Mesothelial cell of epicardium (in vitro differentiated cells): ENCODE measurements around the gene CFAP298. TPM values are rescaled to one million over a fixed set of nuclear protein-coding genes. Genes with fewer than 3 reads are reported as not detected.
"Not testable (repeated sequence)": the region's sequence is repeated elsewhere in the genome, so short reads cannot be mapped to it uniquely, and the experiment has no call there.

Experiments used
- DNase-seq, 2 experiments: peaks; one replicate each; pipeline ENCODE4 v3.0.0; 2021; ENCODE audit warnings: low spot score in 2 of 2; ENCODE audit not compliant: unreplicated experiment in 2 of 2
- H3K27ac Mint-ChIP-seq: 2 replicates; pipeline ENCODE4 v1.8.0; 2021; ENCODE audit warnings: mixed read lengths
- H3K27me3 Mint-ChIP-seq: 2 replicates; pipeline ENCODE4 v1.8.0; 2021; ENCODE audit warnings: low read depth, mixed read lengths
- H3K36me3 Mint-ChIP-seq: 2 replicates; pipeline ENCODE4 v1.8.0; 2021; ENCODE audit warnings: mixed read lengths
- H3K4me1 Mint-ChIP-seq: 2 replicates; pipeline ENCODE4 v1.8.0; 2021; ENCODE audit warnings: mixed read lengths
- H3K4me3 Mint-ChIP-seq: 2 replicates; pipeline ENCODE4 v1.8.0; 2021; ENCODE audit warnings: mild to moderate bottlenecking, moderate library complexity, mixed read lengths
- H3K9me3 Mint-ChIP-seq: 2 replicates; pipeline ENCODE4 v1.8.0; 2021; ENCODE audit warnings: mixed read lengths
- CTCF ChIP-seq: fragments of 200-600 bp; sonication (generic); IDR thresholded peaks from one replicate; pipeline ENCODE4 v1.5.0; 2021; ENCODE audit warnings: antibody characterized with exemption; ENCODE audit not compliant: unreplicated experiment
- total RNA-seq: library from RNA; stranded (reverse); gene quantifications from 3 replicates; pipeline ENCODE4 v1.2.1, GENCODE V29; 2021

The CFAP298 gene
- total RNA-seq, 1 donor from 2014 or later, result 29.4 TPM

GRCh38 chr21:32645261-32646182 lies 33.3 kb upstream of the CFAP298 start:
- TF ChIP-seq CTCF, result no peak
- no peak for DNase-seq
- H3K27ac Mint-ChIP-seq, result no peak overlapping the region
- H3K27me3 Mint-ChIP-seq, result peaks cover 4% of the 10 kb centered on the region
- H3K4me3 Mint-ChIP-seq, result no peak overlapping the region
- peaks cover 2% of the 10 kb centered on the region for H3K4me1 Mint-ChIP-seq
- peaks cover 5% of the 10 kb centered on the region for H3K36me3 Mint-ChIP-seq
- no peaks in the 10 kb centered on the region for H3K9me3 Mint-ChIP-seq

- Mint-ChIP-seq H3K9me3 (no peaks in the 10 kb centered on the region), H3K4me3 (no peak overlapping the region), H3K27ac (no peak overlapping the region), H3K36me3 (peaks cover 9% of the 10 kb centered on the region), H3K27me3 (peaks cover 4% of the 10 kb centered on the region), H3K4me1 (peaks cover 2% of the 10 kb centered on the region)
- no peak for DNase-seq
- no peak for TF ChIP-seq CTCF
Measured at GRCh38 chr21:32641710-32642698, 29.8 kb upstream of the CFAP298 start.

GRCh38 chr21:32626621-32627196 lies 14.5 kb upstream of the CFAP298 start:
- H3K9me3 Mint-ChIP-seq, result peaks cover 4% of the 10 kb centered on the region
- no peak for DNase-seq
- H3K4me1 Mint-ChIP-seq, result no peaks in the 10 kb centered on the region
- no peak overlapping the region for H3K27ac Mint-ChIP-seq
- H3K27me3 Mint-ChIP-seq, result peaks cover 8% of the 10 kb centered on the region
- no peak overlapping the region for H3K4me3 Mint-ChIP-seq
- no peak for TF ChIP-seq CTCF
- H3K36me3 Mint-ChIP-seq, result peaks cover 6% of the 10 kb centered on the region

GRCh38 chr21:32618218-32618617 lies 6.0 kb upstream of the CFAP298 start:
- H3K27ac Mint-ChIP-seq, DNase-seq, H3K36me3 Mint-ChIP-seq, H3K4me1 Mint-ChIP-seq, H3K9me3 Mint-ChIP-seq, H3K4me3 Mint-ChIP-seq: not testable (repeated sequence)
- peaks cover 53% of the 10 kb centered on the region for H3K27me3 Mint-ChIP-seq

- peaks cover 27% of the 10 kb centered on the region for H3K27me3 Mint-ChIP-seq
- no peaks in the 10 kb centered on the region for H3K9me3 Mint-ChIP-seq
- H3K4me3 Mint-ChIP-seq, result peak overlapping the region; percentile 98
- no peak for TF ChIP-seq CTCF
- no peak for DNase-seq
- peaks cover 5% of the 10 kb centered on the region for H3K4me1 Mint-ChIP-seq
- H3K36me3 Mint-ChIP-seq, result peaks cover 3% of the 10 kb centered on the region
- peak overlapping the region; percentile 98 for H3K27ac Mint-ChIP-seq
Measured at GRCh38 chr21:32613436-32614043, 1.4 kb upstream of the CFAP298 start.
